Chondrocyte (in vitro differentiated cells): Measurements from ENCODE around the gene USH2A. TPM values are rescaled to one million over a fixed set of nuclear protein-coding genes. Genes with fewer than 3 reads are reported as not detected.

Experiments used
- DNase-seq: peaks from one replicate; pipeline ENCODE4 v3.0.0; 2021; ENCODE audit warnings: mixed read lengths, low spot score
- H3K27ac Mint-ChIP-seq: one replicate; pipeline ENCODE4 v1.8.0; 2021; ENCODE audit warnings: mild to moderate bottlenecking, moderate library complexity, mixed read lengths; ENCODE audit not compliant: unreplicated experiment
- H3K27me3 Mint-ChIP-seq: 2 replicates; pipeline ENCODE4 v1.8.0; 2021; ENCODE audit warnings: low read depth, mixed read lengths
- H3K36me3 Mint-ChIP-seq: 2 replicates; pipeline ENCODE4 v1.8.0; 2021; ENCODE audit warnings: low read depth, mixed read lengths
- H3K4me1 Mint-ChIP-seq: 2 replicates; pipeline ENCODE4 v1.8.0; 2021; ENCODE audit warnings: low read depth, mild to moderate bottlenecking, mixed read lengths
- H3K4me3 Mint-ChIP-seq: one replicate; pipeline ENCODE4 v1.8.0; 2021; ENCODE audit warnings: mild to moderate bottlenecking, moderate library complexity, mixed read lengths; ENCODE audit not compliant: unreplicated experiment
- H3K9me3 Mint-ChIP-seq: 2 replicates; pipeline ENCODE4 v1.8.0; 2021; ENCODE audit warnings: low read depth, mixed read lengths
- total RNA-seq: library from RNA; stranded (reverse); gene quantifications from 3 replicates; pipeline ENCODE4 v1.2.1, GENCODE V29; 2021
- TF ChIP-seq, protein P1 (sequence below): fragments of 200-600 bp; sonication (generic); IDR thresholded peaks from 2 replicates; pipeline ENCODE4 v1.5.0; 2021; ENCODE audit warnings: antibody characterized with exemption, mild to moderate bottlenecking, moderate library complexity

Gene USH2A
- total RNA-seq, 1 donor from 2014 or later = not detected

DNA sequence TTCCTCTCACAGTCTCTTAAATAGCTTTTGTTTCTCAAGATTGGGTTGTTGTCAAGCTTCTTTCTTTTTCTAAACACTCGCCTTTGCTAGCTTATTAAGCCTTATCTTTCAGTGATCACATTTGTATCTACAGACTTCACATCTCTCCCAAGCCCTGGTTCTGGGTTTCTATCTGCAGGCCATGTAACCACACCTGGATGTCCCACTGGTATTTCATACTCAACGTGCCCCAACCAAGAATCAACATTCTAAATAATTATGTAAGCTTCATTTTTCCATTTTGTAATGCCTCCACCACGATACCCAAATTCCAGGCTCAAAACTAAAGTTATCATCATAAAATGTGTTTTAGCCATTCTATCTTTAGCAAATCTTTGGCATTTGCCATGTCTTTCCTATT is 372.2 kb downstream of the USH2A start:
- Mint-ChIP-seq H3K27ac (no peak overlapping the region), H3K27me3 (peaks cover 4% of the 10 kb centered on the region), H3K4me3 (no peak overlapping the region), H3K36me3 (no peaks in the 10 kb centered on the region), H3K4me1 (no peaks in the 10 kb centered on the region), H3K9me3 (no peaks in the 10 kb centered on the region)
- TF ChIP-seq, protein P1, sequence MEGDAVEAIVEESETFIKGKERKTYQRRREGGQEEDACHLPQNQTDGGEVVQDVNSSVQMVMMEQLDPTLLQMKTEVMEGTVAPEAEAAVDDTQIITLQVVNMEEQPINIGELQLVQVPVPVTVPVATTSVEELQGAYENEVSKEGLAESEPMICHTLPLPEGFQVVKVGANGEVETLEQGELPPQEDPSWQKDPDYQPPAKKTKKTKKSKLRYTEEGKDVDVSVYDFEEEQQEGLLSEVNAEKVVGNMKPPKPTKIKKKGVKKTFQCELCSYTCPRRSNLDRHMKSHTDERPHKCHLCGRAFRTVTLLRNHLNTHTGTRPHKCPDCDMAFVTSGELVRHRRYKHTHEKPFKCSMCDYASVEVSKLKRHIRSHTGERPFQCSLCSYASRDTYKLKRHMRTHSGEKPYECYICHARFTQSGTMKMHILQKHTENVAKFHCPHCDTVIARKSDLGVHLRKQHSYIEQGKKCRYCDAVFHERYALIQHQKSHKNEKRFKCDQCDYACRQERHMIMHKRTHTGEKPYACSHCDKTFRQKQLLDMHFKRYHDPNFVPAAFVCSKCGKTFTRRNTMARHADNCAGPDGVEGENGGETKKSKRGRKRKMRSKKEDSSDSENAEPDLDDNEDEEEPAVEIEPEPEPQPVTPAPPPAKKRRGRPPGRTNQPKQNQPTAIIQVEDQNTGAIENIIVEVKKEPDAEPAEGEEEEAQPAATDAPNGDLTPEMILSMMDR = no peak
- DNase-seq = no peak

DNA sequence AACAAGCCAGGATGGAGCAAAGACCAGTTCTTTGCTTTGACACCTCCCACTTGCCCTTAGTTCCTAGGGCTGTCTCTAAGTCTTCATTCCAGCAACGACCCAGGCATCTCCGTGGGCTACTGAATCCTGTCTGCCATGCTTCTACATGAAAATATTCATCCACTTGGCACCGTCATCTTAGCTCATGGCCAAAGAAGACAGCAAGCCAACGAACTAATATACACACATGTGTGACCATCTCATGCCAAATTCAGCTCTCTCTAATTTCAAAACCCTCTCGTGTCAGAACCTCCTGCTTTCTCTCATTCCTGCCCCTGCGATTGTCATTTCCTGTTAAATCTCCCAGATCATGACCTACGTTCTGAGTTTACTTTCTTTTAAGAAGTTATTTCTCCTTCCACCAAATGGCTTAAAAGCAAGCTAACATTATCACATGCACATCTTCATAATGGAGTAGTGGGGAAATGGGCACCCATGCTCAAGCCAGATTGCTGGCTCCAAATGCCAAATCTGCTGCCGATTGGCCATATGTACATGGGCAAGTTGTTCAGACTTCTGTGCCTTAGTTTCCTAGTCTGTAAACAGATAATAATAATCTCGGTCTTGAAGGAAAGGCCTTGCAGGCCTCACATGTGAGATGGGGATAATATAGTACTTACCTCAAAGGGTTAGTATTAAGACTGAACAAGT is 373.4 kb downstream of the USH2A start:
- TF ChIP-seq, protein P1 = no peak
- H3K36me3 Mint-ChIP-seq = no peaks in the 10 kb centered on the region
- H3K4me1 Mint-ChIP-seq = peaks cover 4% of the 10 kb centered on the region
- no peak for DNase-seq
- no peak overlapping the region for H3K4me3 Mint-ChIP-seq
- no peaks in the 10 kb centered on the region for H3K9me3 Mint-ChIP-seq
- no peaks in the 10 kb centered on the region for H3K27me3 Mint-ChIP-seq
- H3K27ac Mint-ChIP-seq = no peak overlapping the region

DNA sequence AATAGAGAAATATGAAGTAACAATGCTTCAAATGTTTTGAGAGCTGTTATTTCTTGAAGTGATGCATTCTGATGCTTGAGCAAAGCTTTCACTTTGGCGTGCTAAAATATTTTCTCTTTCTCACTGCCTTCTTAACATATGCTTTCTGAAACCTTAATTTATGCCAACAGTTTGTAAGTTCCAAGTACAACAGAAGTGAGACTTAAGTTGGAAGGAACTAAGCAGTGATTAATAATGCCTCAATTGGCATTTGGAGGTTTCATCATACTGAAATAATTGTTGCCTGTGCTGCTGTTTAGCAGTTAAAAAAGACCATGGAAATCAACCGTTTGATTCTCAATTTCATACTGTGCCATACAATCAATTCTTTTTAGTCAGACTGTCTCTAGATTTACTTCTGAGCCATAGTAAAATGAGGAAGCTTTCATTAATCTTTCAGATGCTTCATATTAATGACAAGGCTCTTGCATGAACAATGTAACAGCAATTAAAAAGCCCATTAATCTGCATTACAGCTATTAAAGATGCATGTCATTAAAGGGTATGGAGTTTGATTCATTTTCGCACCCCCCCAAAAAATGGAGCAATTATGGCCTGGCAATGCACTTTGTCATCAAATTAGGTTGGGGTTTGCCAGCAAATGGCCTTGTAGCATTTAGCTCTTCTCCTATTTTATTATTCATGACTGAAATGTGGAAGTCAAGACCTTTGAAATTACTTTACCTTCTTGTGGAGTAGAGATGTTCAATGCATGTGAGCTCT is 375.3 kb downstream of the USH2A start:
- no peaks in the 10 kb centered on the region for H3K9me3 Mint-ChIP-seq
- H3K4me3 Mint-ChIP-seq = no peak overlapping the region
- H3K27ac Mint-ChIP-seq = no peak overlapping the region
- TF ChIP-seq, protein P1 = no peak
- peaks cover 4% of the 10 kb centered on the region for H3K4me1 Mint-ChIP-seq
- H3K27me3 Mint-ChIP-seq = peaks cover 4% of the 10 kb centered on the region
- no peaks in the 10 kb centered on the region for H3K36me3 Mint-ChIP-seq
- no peak for DNase-seq

DNA sequence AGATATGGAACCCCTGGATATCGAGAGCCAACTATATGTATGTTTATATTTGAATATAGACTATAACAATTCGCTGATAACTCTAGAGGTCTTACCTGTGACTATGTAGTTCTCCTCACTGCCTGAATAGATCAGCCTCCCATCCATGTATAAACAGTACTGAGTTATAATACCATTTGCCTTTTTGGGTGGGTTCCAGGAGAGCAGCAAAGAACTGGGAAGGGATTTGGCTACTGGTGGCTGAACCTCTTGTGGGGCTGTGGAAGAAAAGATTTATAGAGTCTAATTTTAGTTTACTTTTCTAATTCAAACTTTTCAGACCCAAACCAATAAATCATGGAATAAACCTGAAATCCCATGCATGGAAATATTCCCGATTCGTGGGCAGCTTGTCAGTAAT is 376.9 kb downstream of the USH2A start:
- DNase-seq = no peak
- no peaks in the 10 kb centered on the region for H3K36me3 Mint-ChIP-seq
- H3K4me3 Mint-ChIP-seq = no peak overlapping the region
- peaks cover 7% of the 10 kb centered on the region for H3K27me3 Mint-ChIP-seq
- H3K9me3 Mint-ChIP-seq = no peaks in the 10 kb centered on the region
- H3K27ac Mint-ChIP-seq = no peak overlapping the region
- H3K4me1 Mint-ChIP-seq = peaks cover 4% of the 10 kb centered on the region
- TF ChIP-seq, protein P1 = no peak

DNA sequence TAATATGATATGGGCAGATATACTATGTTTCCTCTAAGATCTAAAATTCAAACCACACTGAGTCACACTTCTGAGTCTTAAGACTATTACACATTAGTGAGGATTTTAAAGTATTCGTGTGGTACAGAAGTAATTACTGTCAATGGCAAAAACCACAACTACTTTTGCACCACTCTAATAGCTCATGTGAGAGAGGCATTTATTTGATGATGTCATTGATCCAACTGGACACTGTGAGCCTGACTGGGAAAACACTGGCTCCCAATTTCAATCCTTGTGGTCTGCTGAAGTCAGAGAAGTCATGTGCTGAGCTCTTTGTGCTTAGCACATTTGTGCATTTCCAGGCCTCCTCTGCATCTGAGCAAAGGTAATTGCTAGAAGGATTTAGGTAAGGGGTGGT is 377.8 kb downstream of the USH2A start:
- peaks cover 8% of the 10 kb centered on the region for H3K27me3 Mint-ChIP-seq
- DNase-seq = no peak
- no peak overlapping the region for H3K4me3 Mint-ChIP-seq
- no peaks in the 10 kb centered on the region for H3K9me3 Mint-ChIP-seq
- peaks cover 4% of the 10 kb centered on the region for H3K4me1 Mint-ChIP-seq
- TF ChIP-seq, protein P1 = no peak
- peak overlapping the region; percentile 68 for H3K27ac Mint-ChIP-seq
- no peaks in the 10 kb centered on the region for H3K36me3 Mint-ChIP-seq
